Neural progenitor cell (in vitro differentiated cells): ENCODE data around the gene DDX47. TPM values are rescaled to one million over a fixed set of nuclear protein-coding genes. Genes with fewer than 3 reads are reported as not detected.

Experiments used
- DNase-seq: peaks from one replicate; pipeline ENCODE4 v3.0.0-alpha.2; 2016; ENCODE audit warnings: low spot score
- H2AFZ ChIP-seq: fragments of 200-600 bp; sonication (generic); replicated peaks from 2 replicates; pipeline ENCODE4 v1.6.1; 2016; ENCODE audit warnings: antibody characterized with exemption
- H3F3A ChIP-seq: fragments of 200-600 bp; sonication (generic); 2 replicates; pipeline ENCODE4 v1.6.1; 2016; ENCODE audit warnings: antibody characterized with exemption, low read depth
- H3K27ac ChIP-seq: fragments of 200-600 bp; sonication (generic); 2 replicates; pipeline ENCODE4 v1.5.1; 2016; ENCODE audit warnings: mild to moderate bottlenecking
- H3K27me3 ChIP-seq: fragments of 200-600 bp; sonication (generic); 2 replicates; pipeline ENCODE4 v1.6.1; 2016; ENCODE audit warnings: mild to moderate bottlenecking, moderate library complexity
- H3K36me3 ChIP-seq: fragments of 200-600 bp; sonication (generic); 2 replicates; pipeline ENCODE4 v1.5.1; 2016
- H3K4me1 ChIP-seq: fragments of 200-600 bp; sonication (generic); 2 replicates; pipeline ENCODE4 v1.6.1; 2016; ENCODE audit warnings: mixed run types
- H3K4me2 ChIP-seq: fragments of 200-600 bp; sonication (generic); 2 replicates; pipeline ENCODE4 v1.6.1; 2016
- H3K4me3 ChIP-seq: fragments of 200-600 bp; sonication (generic); 2 replicates; pipeline ENCODE4 v1.5.1; 2016
- H3K79me2 ChIP-seq: fragments of 200-600 bp; sonication (generic); 2 replicates; pipeline ENCODE4 v1.6.1; 2016; ENCODE audit warnings: low read depth
- H3K9ac ChIP-seq: fragments of 200-600 bp; sonication (generic); 2 replicates; pipeline ENCODE4 v1.6.1; 2016
- H3K9me3 ChIP-seq: fragments of 200-600 bp; sonication (generic); 2 replicates; pipeline ENCODE4 v1.5.1; 2016; ENCODE audit warnings: low read depth
- H4K20me1 ChIP-seq: fragments of 200-600 bp; sonication (generic); 2 replicates; pipeline ENCODE4 v1.6.1; 2016; ENCODE audit warnings: low read depth
- H3K27ac Mint-ChIP-seq: 3 replicates; pipeline ENCODE4 v1.8.0; 2021; ENCODE audit warnings: mixed read lengths
- H3K27me3 Mint-ChIP-seq: 2 replicates; pipeline ENCODE4 v1.8.0; 2022; ENCODE audit warnings: low read depth, mild to moderate bottlenecking, inconsistent platforms, moderate library complexity, mixed read lengths; ENCODE audit not compliant: insufficient read depth
- H3K36me3 Mint-ChIP-seq: 3 replicates; pipeline ENCODE4 v1.8.0; 2021; ENCODE audit warnings: mixed read lengths
- H3K4me1 Mint-ChIP-seq: 3 replicates; pipeline ENCODE4 v1.8.0; 2021; ENCODE audit warnings: mixed read lengths
- H3K4me3 Mint-ChIP-seq: 3 replicates; pipeline ENCODE4 v1.8.0; 2021; ENCODE audit warnings: mild to moderate bottlenecking, moderate library complexity, mixed read lengths
- H3K9me3 Mint-ChIP-seq: 3 replicates; pipeline ENCODE4 v1.8.0; 2020; ENCODE audit warnings: mixed read lengths
- CTCF ChIP-seq: fragments of 200-600 bp; sonication (generic); IDR thresholded peaks from 2 replicates; pipeline ENCODE4 v1.5.1; 2017; ENCODE audit warnings: antibody characterized with exemption, mild to moderate bottlenecking
- EZH2 ChIP-seq: fragments of 200-600 bp; sonication (generic); IDR thresholded peaks from 2 replicates; pipeline ENCODE4 v1.6.1; 2017; ENCODE audit warnings: antibody characterized with exemption, mild to moderate bottlenecking, moderate library complexity
- EZH2phosphoT487 ChIP-seq: fragments of 200-600 bp; sonication (generic); IDR thresholded peaks from 2 replicates; pipeline ENCODE4 v1.6.1; 2017; ENCODE audit warnings: antibody characterized with exemption
- total RNA-seq: library from RNA; depleted of rRNA; stranded (reverse); fragments of >200 nt; gene quantifications from 2 replicates; pipeline ENCODE4 v1.2.3, GENCODE V29; 2015; ENCODE audit warnings: low replicate concordance

DDX47 gene
- total RNA-seq = 86.2 and 107 TPM in 2 replicates

- Histone ChIP-seq H3K36me3 (no peaks in the 10 kb centered on the region), H3K79me2 (peaks cover 52% of the 10 kb centered on the region), H3K27ac (no peak within 1 kb of the TSS), H3K9ac (peak within 1 kb of the TSS; percentile 94), H3K4me1 (peaks cover 6% of the 10 kb centered on the region), H2AFZ (peak within 1 kb of the TSS; percentile 49), H4K20me1 (peaks cover 5% of the 10 kb centered on the region), H3K4me3 (peak within 1 kb of the TSS; percentile 82), H3K4me2 (peak within 1 kb of the TSS; percentile 92), H3K27me3 (no peaks in the 10 kb centered on the region), H3F3A (no peaks in the 10 kb centered on the region), H3K9me3 (no peaks in the 10 kb centered on the region)
- DNase-seq = peak; percentile 96
- H3K27ac Mint-ChIP-seq = peak within 1 kb of the TSS; percentile 86
- H3K9me3 Mint-ChIP-seq = no peaks in the 10 kb centered on the region
- peaks cover 11% of the 10 kb centered on the region for H3K36me3 Mint-ChIP-seq
- peaks cover 28% of the 10 kb centered on the region for H3K4me1 Mint-ChIP-seq
- no peaks in the 10 kb centered on the region for H3K27me3 Mint-ChIP-seq
- TF ChIP-seq CTCF (peak; percentile 89), EZH2phosphoT487 (no peak), EZH2 (no peak)
- H3K4me3 Mint-ChIP-seq = peak within 1 kb of the TSS; percentile 97
Measured at GRCh38 chr12:12813120-12814101, at the start of gene DDX47. TSS of gene DDX47 (plus strand) at chr12:12813346. CDS start at chr12:12813368, 22 bp downstream.

- no peak overlapping the region for H3K9ac ChIP-seq
- TF ChIP-seq EZH2phosphoT487 (no peak), CTCF (no peak), EZH2 (no peak)
Measured at GRCh38 chr12:12764824-12765223, 48.3 kb upstream of the DDX47 start.

GRCh38 chr12:12770262-12770661, 42.9 kb upstream of the DDX47 start:
- H3K9ac ChIP-seq = no peak overlapping the region
- no peak overlapping the region for H2AFZ ChIP-seq
- H3K27ac ChIP-seq = no peak overlapping the region
- Mint-ChIP-seq H3K4me3 (no peak overlapping the region), H3K9me3 (peaks cover 30% of the 10 kb centered on the region), H3K27ac (no peak overlapping the region), H3K36me3 (peaks cover 13% of the 10 kb centered on the region), H3K4me1 (no peaks in the 10 kb centered on the region), H3K27me3 (no peaks in the 10 kb centered on the region)
- no peak overlapping the region for H3K4me3 ChIP-seq
- H3K79me2 ChIP-seq = no peaks in the 10 kb centered on the region
- no peaks in the 10 kb centered on the region for H3K4me1 ChIP-seq
- H4K20me1 ChIP-seq = no peaks in the 10 kb centered on the region
- no peak for TF ChIP-seq EZH2phosphoT487
- TF ChIP-seq CTCF = no peak
- TF ChIP-seq EZH2 = no peak
- no peaks in the 10 kb centered on the region for H3K36me3 ChIP-seq
- DNase-seq = no peak
- H3F3A ChIP-seq = no peaks in the 10 kb centered on the region
- H3K9me3 ChIP-seq = no peaks in the 10 kb centered on the region
- no peaks in the 10 kb centered on the region for H3K27me3 ChIP-seq
- H3K4me2 ChIP-seq = no peak overlapping the region

More at GRCh38 chr12:12764824-12765223, 48.3 kb upstream of the DDX47 start:
- Mint-ChIP-seq H3K4me3 (no peak overlapping the region), H3K4me1 (no peaks in the 10 kb centered on the region), H3K27ac (no peak overlapping the region), H3K27me3 (no peaks in the 10 kb centered on the region), H3K9me3 (peaks cover 6% of the 10 kb centered on the region), H3K36me3 (peaks cover 5% of the 10 kb centered on the region)
- Histone ChIP-seq H3K4me1 (no peaks in the 10 kb centered on the region), H3K27ac (no peak overlapping the region), H3K79me2 (no peaks in the 10 kb centered on the region), H4K20me1 (no peaks in the 10 kb centered on the region), H3K4me3 (no peak overlapping the region), H3K9me3 (no peaks in the 10 kb centered on the region), H3F3A (no peaks in the 10 kb centered on the region), H3K36me3 (no peaks in the 10 kb centered on the region), H3K27me3 (no peaks in the 10 kb centered on the region), H2AFZ (no peak overlapping the region), H3K4me2 (no peak overlapping the region)
- no peak for DNase-seq
